Stimulated activated CD4-positive, alpha-beta T cell treated with anti-CD3 and anti-CD28 coated beads, Interleukin-2, amount 100 ng/mL, for 24 hours (primary cell): ENCODE data around the gene SEZ6L.

Source experiments
- DNase-seq, 2 donors: peaks; one replicate each; pipeline ENCODE4 v3.0.0-alpha.2; 2020

The SEZ6L gene

GRCh38 chr22:26431261-26431995, 262.2 kb downstream of the SEZ6L start:
- DNase-seq = no peak

- DNase-seq = no peak
These were observed 263.5 kb downstream of the SEZ6L start for GRCh38 chr22:26432619-26433311.
